CD4-positive, alpha-beta T cell treated with Interleukin-15 for 4 hours (primary cell): Measurements from ENCODE around the gene PDF.

Experiments
- DNase-seq: peaks from one replicate; pipeline ENCODE4 v3.0.0-alpha.2; 2020; ENCODE audit warnings: low spot score

PDF gene

DNA sequence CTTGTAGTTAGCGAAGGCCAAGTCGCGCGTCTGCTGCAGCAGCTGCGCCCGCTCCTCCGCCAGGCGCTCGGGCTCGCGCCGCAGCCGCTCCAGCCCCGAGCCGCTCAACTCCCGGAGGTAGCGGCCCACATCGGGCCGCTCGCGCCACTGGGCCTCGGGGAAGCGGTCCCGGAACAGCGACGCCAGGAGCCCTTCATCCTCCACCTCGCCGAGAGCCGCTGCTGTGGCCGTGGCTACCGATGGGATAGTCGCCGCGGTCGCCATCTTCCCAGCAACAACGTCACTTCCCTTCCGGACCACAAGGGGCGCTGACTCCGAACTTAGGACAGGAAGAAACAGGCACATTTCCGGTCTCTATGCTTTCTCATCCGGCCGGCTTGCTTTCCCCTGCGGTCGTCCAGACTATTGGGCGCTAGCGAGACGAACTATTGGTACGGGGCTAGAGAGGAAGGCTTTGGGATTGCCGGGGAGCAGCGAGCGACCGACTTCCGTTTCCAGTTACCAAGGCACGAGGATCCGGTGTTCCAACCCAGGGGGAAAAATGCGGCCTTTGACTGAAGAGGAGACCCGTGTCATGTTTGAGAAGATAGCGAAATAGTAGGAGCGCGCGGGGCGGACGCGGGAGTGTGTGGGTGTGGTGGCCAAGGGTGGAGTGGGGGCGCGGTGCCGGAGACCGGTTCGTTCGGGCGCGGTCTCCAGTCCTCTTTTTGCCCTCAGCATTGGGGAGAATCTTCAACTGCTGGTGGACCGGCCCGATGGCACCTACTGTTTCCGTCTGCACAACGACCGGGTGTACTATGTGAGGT is 9.1 kb upstream of the PDF start, which contains the start of the genes COG8 and NIP7:
Gene COG8, minus strand, starts transcription at position 276 of the 806 bp plus-strand sequence. Its CDS starts 12 bp downstream, at position 264.
Gene NIP7, plus strand, starts transcription at position 484 of the 806 bp plus-strand sequence. Its CDS starts 58 bp downstream, at position 542.
- DNase-seq: peak; percentile 95

DNA sequence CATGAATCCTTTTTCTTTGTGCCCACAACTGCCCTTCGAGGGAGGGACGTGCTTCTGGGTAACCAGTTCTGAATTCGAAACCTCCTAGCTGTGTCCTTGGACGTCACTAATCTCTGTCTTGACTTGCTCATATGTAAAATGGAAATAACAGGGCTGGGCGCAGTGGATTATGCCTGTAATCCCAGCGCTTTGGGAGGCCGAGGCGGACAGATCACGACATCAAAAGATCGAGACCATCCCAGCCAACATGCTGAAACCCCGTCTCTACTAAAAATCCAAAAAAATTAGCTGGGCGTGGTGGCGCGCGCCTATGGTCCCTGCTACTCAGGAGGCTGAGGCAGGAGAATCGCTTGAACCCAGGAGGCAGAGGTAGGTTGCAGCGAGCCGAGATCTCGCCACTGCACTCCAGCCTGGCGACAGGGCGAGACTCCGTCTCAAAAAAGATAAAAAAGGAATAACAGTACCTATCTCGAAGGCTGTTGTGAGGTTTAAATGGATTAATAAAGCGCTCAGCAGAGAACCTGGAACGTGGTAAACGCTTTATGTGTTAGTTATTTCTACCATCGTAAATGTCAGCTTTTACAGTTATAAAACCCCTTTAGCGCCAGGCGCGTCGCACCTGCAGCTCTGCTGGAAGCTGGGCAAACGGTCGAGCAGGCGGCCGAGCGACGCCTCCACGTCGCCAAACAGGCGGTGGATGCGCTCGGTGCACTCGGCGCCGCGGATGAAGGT is 8.3 kb upstream of the PDF start:
- no peak for DNase-seq

DNA sequence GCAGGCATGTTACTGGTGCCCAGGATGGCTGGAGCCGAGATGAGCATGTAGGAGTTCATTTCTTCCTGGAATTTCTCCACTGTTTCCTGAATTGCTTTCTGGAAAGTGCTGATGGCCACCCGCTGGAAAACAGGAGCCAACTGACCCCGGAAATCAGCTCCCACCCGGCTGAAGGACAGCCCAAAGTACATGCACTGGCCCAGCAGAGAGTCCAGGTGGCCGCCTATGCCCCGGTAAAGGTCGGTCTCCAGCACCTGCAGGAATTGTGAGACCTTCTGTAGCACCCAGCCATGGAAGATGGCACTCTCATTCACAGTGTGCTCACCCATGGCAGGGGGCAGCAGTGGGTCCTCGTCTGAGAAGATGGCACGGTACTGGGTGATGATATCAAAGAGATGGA is 4.3 kb upstream of the PDF start:
- DNase-seq: no peak

DNA sequence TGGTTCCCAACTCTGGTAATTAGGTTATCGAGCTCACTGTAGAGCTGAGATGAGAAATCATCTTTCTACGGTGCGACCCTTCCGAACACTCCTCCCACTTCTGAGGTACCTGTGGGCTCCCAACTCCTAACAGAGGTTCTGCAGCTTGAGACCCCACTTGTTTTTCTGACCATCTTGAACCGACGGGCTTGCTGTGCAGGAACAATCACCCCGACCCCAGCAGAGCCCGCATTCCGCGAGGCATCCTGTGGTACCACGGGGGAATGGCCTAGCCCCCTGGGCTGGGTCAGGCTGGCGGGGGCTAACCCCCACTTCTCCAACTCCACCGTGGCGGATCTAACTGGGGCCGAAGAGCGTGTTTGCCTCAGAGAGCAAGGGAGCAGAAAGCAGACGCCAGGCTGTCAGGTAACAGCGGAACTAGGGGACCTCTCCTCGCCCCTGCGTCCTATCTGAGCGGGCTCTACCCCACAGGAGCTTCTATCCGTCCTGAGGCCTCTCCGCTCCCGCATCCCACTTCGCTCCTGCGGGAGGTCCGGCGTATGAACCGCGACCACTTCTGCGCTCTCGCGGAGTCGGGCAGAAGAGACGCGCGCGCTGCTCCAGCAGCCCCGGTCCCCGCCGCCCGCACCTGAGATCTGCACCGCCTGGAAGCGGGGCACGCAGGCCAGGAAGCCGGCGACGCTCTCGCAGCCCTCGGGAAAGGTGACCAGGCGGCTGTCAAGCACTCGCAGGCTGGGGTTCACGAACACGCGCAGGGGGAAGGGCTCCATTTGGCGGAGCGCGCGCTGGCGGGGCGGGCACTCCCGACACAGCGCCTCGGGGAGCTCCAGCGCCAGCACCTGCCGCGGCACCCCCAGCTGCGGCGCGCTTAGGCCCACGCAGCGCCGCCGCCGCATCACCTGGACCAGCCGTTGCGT is 761 bp downstream of the PDF start:
- peak; percentile 41 for DNase-seq

DNA sequence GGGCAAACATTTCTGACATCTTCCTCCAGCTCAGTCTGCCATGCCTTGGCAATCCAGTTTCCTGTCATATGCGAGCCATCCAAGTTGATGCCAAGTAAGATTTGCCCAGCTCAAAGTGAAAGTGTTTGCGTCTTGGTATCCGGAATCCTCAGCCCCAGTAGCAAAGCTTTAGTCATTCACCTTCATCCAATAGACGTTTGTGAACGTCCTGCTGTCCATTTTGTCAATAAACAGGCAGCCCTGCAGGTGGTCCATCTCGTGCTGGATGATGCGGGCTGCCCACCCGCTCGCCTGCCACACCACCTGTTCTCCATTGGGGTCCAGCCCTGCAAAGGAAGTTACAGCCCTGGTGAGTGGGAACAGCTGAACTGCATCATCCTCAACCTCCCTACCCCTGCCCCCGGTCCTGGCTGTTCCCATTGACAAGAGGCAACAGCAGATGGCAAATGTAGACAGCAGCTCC is 1.5 kb downstream of the PDF start:
- no peak for DNase-seq

DNA sequence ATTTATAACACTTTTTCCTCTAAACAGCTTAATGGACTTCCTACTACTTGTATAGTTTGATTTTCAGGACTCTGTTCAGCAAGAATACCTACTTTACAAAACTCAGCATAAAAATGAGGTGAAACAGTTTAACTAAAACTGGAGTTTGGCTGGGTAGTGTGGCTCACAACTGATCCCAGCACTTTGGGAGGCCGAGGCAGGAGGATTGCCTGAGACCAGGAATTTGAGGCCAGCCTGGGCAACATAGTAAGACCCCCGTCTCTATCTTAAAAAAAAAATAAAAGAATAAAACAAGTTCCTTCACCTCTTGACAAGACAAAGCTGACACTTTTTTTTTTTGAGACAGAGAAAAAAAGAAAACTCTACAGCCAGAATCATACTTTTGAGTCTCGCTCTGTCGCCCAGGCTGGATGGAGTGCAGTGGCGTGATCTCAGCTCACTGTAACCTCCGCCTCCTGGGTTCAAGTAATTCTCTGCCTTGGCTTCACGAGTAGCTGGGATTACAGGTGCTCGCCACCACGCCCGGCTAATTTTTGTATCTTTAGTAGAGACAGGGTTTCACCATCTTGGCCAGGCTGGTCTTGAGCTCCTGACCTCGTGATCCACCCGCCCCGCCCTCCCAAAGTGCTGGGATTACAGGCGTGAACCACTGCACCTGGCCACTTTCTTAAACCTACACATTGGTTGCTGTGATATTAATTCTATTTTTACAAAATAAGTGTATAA is 2.6 kb downstream of the PDF start:
- DNase-seq: no peak

DNA sequence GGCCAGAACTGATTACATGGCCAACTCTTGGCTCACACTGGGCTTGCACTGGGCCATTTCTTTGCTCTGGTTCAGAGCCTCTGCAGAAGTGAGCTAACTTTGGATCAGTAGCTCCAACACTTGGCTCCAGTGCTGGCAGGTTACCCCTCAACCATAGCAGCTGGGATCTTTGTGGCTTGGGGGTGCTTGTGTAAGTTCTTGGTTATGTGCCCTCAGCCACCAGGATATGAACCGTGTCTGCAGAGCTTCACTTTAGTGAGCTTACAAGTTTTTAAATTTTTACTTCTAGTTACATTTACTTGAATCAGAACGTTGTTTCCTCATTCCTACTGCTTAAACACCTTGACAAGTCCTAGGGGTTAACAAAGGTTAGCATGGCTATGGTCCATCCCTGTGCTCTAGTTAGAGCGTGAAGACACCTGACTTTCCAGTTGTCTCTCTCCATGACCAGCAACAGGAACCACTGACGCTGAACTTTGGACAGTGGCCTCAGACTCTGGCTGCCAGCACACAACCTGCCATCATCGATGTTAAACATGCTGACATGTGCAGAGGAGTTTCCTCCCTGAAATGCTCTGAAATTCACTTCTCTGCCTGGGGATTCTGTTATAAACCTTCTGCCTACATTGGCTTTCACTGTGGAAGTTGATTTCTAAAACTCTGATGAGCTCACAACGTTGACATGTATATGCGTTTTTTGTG is 4.1 kb downstream of the PDF start:
- DNase-seq: no peak

DNA sequence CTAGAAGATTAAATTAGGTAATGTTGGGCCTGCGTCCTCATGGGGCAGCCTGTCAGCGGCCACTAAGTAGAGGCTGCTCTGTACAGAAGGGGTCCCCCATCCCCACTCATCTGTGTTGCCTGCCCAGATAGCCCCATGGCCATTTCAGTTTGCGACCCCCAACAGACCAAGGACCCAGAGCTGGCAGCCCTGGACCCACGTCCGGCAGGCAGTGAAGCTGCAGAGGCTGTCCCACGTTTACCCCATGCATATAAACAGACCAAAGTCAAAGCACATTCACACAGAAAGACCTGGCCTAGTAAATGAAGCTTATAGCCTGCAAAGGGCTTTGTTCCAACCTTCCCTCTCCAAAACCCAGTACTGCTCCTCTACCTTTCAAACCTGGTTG is 4.6 kb downstream of the PDF start:
- DNase-seq: no peak

DNA sequence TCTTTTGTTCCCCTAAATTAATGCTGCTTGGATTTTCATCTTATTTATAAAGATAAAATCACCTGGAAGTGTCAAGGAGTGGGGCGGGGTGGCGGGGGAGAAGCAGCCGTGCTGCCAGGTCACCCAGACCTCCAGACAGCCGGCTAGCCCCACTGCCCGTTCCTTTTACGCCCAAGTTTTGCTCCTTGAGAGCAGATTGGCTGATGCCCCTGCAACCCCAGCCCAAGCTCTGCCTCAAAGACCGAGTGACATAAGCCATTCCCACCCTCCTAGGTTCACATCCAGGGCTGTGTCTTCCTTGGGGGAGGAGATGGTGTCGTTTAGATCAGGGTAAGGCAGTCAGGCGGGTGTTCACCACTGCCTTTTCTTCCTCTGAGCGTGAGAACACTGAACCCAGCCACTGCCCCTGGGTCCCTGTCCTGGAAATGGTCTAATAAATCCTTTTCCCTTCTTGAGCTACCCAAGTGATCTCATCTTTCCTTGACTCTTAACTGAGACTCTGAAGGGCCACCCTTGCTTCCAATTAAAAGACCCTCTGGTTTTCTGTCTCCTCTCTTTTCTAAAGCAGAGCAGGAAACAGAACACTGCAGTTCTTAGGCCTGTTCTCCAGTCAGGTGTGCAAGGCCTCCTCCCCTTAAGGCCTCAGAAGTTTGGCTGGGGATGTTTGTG is 5.7 kb downstream of the PDF start:
- DNase-seq: no peak

DNA sequence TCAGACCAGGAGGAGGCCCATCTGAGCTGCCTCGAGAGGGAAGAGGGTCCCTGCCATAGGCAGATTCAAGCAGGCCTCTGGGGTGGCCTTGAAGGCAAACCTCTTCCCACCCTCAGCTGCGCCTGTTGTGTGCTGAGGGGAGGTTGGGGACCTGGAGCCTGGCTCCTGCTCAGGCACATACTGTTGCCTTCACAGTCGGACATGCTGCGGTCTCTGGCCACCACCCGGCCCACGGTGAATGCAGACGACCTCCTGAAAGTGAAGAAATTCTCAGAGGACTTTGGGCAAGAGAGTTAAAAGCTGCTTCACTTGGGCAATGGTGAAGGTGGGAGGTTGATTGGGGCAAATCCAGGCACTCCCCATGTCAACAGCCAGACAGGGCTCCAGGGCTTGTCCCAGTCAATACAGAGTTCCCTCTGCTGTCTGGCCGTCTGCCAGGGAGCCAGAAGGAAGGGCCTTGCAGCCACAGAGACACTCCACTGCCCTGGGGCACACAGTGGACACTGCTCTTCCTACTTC is 6.3 kb downstream of the PDF start:
- DNase-seq: no peak

DNA sequence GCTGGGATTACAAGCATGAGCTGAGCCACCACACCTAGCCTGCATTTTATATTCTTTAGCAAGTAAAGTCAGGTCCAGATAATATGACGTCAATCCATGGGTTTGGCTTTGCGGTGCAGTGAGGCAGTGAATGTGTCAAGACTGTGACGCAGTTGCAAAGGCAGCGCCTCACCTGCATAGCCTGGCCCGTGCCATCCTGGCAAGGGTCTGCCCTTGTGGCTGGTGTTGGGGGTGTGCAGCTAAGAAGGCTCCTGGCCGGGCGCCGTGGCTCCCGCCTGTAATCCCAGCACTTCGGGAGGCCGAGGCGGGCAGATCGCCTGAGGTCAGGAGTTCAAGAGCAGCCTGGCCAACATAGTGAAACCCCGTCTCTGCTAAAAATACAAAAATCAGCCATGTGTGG is 7.0 kb downstream of the PDF start:
- no peak for DNase-seq

DNA sequence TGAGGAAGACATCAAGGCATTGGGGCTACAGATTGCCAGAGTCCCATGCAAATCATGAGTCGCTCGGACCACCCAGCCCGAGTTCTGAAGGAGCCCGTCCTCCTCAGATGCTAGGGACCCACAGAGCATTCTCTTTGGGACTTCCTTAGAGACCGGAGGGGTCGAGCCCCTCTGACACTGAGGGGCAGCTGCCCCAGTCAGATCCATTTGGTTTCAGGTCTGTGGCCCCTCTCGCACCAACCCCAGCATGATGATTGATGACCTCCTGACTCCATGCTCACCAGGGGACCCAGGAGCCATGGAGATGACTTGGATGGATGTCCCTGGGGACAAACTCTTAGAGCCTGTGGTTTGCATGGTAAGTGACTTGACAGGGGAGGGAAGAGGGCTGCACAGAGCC is 8.0 kb downstream of the PDF start:
- no peak for DNase-seq

DNA sequence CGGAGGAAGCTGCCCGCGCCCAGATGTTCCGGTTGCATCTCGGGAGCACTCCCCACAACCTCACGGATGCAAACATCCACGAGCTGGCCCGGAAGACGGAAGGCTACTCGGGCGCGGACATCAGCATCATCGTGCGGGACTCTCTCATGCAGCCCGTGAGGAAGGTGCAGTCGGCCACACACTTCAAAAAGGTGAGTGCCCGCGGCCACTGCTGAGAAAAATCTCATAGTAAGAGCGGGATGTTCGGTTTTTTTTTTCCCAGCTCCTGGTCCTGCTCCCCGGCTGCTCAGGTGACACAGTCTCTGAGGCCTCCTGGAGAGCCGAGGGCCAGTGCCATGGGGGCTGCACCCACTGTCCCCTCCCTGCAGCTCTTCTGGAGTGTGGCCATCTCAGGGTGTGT is 9.3 kb downstream of the PDF start:
- no peak for DNase-seq

DNA sequence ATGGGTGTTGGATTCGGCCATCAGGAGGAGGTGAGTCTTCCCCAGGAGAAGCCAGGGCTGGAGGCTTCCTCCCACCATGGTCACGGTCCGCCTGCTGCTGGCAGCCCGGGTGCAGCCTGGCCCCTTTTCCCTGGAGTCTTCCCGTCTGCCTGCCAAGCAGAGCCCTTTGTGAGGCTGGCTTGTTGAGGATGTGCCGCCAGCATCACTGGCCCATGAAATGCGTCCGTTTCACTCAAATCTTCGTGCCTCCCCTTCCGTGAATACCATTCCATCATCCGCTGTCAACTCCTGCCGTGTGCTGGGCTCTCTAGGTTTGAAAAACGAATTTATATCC is 9.7 kb downstream of the PDF start:
- no peak for DNase-seq

DNA sequence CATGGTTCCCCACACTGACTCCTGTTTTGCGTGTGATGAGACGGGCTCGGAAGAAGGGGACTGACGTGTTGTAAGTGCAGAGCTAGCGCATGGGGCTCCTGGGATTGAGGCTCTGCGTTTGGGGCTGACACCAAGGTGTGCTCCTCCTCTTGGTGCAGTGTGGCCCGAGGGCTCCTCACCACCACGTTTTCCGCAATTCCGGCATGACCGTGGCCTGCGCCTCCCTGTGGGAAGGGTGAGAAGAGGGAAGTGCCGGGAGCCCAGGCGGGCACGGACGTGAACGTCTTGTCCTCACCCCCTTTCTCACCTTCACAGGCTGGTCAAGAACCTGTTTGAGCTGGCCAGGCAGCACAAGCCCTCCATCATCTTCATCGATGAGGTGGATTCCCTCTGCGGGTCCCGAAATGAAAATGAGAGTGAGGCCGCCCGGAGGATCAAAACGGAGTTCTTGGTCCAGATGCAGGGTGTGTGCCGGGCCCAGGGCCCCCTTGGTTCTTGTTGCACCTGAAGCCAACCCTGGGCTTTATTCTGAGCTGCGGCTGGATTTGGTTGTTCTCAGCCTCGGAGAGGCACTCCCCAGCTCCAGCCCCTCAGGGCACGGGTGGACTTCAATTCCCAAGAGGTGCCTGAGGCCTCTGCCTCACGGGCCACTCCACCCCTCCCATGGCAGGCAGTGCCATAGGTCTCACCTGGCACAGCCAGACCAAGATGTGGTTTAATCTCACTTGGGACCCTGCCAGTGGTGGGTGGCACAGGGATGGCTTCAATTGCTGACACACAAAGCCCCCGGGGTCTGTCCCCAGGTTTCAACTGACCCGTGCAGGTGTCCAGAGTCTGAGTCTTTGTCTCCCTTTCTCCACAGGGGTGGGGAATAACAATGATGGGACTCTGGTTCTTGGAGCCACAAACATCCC is 10.3 kb downstream of the PDF start:
- no peak for DNase-seq

DNA sequence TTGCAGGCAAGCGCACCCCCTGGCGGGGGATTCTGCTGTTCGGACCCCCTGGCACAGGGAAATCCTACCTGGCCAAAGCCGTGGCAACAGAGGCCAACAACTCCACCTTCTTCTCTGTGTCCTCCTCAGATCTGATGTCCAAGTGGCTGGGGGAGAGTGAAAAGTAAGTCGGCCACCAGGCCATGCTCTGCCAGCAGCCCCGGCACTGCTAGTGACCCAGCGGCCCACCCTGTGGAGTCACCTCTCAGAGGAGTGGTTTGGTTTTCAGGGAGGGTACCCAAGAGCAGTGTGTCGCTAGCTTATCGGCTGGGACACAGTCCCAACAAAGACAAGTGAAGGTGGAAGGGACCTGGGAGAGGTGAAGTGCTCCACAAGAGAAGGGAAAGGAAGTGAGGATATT is 11.0 kb downstream of the PDF start:
- no peak for DNase-seq

DNA sequence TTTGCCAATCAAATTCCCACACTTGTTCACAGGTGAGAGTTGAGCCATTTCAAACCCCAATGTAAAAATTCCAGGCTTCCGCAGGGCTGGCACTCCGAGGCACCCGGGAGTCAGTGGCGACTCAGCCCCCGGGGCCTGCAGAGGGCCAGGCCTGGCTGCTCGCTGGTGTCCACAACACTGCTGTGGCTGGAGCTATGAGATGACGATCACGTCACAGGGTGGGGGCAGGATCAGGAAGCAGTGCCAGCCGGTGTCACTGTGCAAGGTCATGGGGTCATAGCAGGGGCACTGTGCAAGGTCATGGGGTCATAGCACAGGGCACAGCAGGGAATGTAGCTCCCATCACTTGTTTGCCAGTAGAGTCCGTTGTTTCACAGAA is 11.5 kb downstream of the PDF start:
- no peak for DNase-seq

DNA sequence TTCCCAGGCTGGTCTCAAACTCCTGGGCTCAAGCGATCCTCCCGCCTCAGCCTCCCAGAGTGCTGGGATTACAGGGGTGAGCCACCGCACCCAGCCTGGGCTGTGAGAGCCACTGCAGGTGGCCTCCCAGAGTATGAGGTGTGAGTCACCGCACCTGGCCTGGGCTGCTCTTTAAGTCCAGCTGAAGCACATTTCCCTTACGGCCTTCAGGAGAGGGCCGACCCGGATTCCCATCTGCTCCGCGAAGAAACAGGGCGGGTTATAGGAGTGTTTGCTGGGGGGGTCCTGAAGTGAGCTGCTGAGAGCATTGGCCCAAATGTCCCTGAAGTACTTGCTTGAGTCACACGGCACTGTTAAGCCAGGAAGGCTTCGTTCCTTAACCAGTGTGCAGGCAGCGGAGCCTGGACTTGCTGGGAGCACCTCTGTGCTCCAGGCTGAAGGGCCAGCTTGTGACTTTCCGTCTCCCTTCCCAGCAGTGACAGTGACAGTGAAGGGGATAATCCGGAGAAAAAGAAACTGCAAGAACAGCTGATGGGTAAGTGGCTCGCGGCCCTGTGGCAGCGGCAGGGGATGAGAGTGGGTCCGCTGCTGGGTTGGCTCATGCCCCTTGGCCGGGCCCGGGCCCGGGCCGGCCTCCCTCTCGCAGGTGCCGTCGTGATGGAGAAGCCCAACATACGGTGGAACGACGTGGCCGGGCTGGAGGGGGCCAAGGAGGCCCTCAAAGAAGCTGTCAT is 12.0 kb downstream of the PDF start:
- no peak for DNase-seq
